HepG2 (cell line): ENCODE data around the gene EPN2. TPM values are rescaled to one million over a fixed set of nuclear protein-coding genes. Genes with fewer than 3 reads are reported as not detected.

Experiments used
- BCLAF1 ChIP-seq: fragments of 450-650 bp; IDR thresholded peaks from 2 replicates; pipeline ENCODE4 v1.6.1; 2017; ENCODE audit warnings: mild to moderate bottlenecking
- DBP ChIP-seq: sonication (generic); formaldehyde crosslinking; IDR thresholded peaks from 2 replicates; pipeline ENCODE4 v1.4.0; 2020; ENCODE audit warnings: missing genetic modification reagents; ENCODE audit errors: not compliant biosample characterization
- ELF3 ChIP-seq: IDR thresholded peaks from 2 replicates; pipeline ENCODE4 v1.6.1; 2016; ENCODE audit warnings: missing genetic modification reagents, missing compliant biosample characterization
- PAF1 ChIP-seq: IDR thresholded peaks from 2 replicates; pipeline ENCODE4 v1.6.1; 2016; ENCODE audit warnings: missing genetic modification reagents, missing compliant biosample characterization
- PBX2 ChIP-seq: IDR thresholded peaks from 2 replicates; pipeline ENCODE4 v1.6.1; 2016; ENCODE audit warnings: control low read depth
- SAFB2 ChIP-seq: sonication (generic); formaldehyde crosslinking; IDR thresholded peaks from 2 replicates; pipeline ENCODE4 v1.5.1; 2020; ENCODE audit warnings: missing genetic modification reagents, low read depth, mild to moderate bottlenecking, borderline replicate concordance
- TFDP1 ChIP-seq: IDR thresholded peaks from 2 replicates; pipeline ENCODE4 v1.6.1; 2016; ENCODE audit warnings: missing compliant biosample characterization, missing genetic modification reagents, borderline replicate concordance
- UBTF ChIP-seq: sonication (generic); formaldehyde crosslinking; IDR thresholded peaks from 2 replicates; pipeline ENCODE4 v1.4.0; 2020; ENCODE audit warnings: mild to moderate bottlenecking, missing genetic modification reagents
- ZBTB4 ChIP-seq: sonication (generic); formaldehyde crosslinking; IDR thresholded peaks from 2 replicates; pipeline ENCODE4 v1.4.0; 2020; ENCODE audit warnings: missing genetic modification reagents, mild to moderate bottlenecking, borderline replicate concordance
- ZNF251 ChIP-seq: sonication (generic); formaldehyde crosslinking; IDR thresholded peaks from 2 replicates; pipeline ENCODE4 v1.9.0; 2021; ENCODE audit warnings: mild to moderate bottlenecking, missing genetic modification reagents
- ZNF350 ChIP-seq: sonication (generic); formaldehyde crosslinking; IDR thresholded peaks from 2 replicates; pipeline ENCODE4 v1.4.0; 2020; ENCODE audit warnings: mild to moderate bottlenecking, low read depth, missing genetic modification reagents, borderline replicate concordance
- ZNF788 ChIP-seq: sonication (generic); formaldehyde crosslinking; IDR thresholded peaks from 2 replicates; pipeline ENCODE4 v1.5.0; 2020; ENCODE audit warnings: mild to moderate bottlenecking, missing genetic modification reagents, borderline replicate concordance
- ZSCAN20 ChIP-seq: sonication (generic); formaldehyde crosslinking; IDR thresholded peaks from 2 replicates; pipeline ENCODE4 v1.4.0; 2020; ENCODE audit warnings: missing genetic modification reagents, mild to moderate bottlenecking, borderline replicate concordance
- ZSCAN21 ChIP-seq: sonication (generic); formaldehyde crosslinking; IDR thresholded peaks from 2 replicates; pipeline ENCODE4 v1.8.0; 2022; ENCODE audit warnings: mild to moderate bottlenecking, missing genetic modification reagents, moderate library complexity, borderline replicate concordance
- polyA plus RNA-seq, 8 experiments: library from polyadenylated mRNA; depleted of rRNA in 3 of 8; stranded (reverse) in 7 of 8; unstranded in 1 of 8; fragments of >200 nt; fragmentation: Illumina TruSeq in 4 of 8; extraction: Trizol in 4 of 8; gene quantifications; 2 replicates each; pipeline versions ENCODE4 v1.2.1 to v1.2.3, GENCODE V29; 2011 to 2016; ENCODE audit warnings: low read depth in 4 of 8, missing spikeins in 1 of 8, mixed read lengths in 1 of 8; ENCODE audit not compliant: insufficient read depth in 1 of 8
- total RNA-seq, 5 experiments: library from RNA; depleted of rRNA; stranded (reverse); fragments of >200 nt; fragmentation: Illumina TruSeq; extraction: Trizol; gene quantifications; 2 replicates each; pipeline ENCODE4 v1.2.3, GENCODE V29; 2016; ENCODE audit warnings: low read depth in 1 of 5

EPN2 gene
- total and polyA plus RNA-seq, 2 of the 13 experiments (the other 11 are each of a cell fraction or from before 2014, with no cell fraction given) = 7.8 to 19.2 TPM

- no peak for TF ChIP-seq DBP (CRISPR knock-in tag)
- TF ChIP-seq PAF1 (CRISPR knock-in tag) = no peak
- TF ChIP-seq ZNF251 = no peak
- TF ChIP-seq TFDP1 (CRISPR knock-in tag) = peak; percentile 67; the same call in 1 of the 2 replicates
- TF ChIP-seq ZBTB4 = no peak
- TF ChIP-seq UBTF (CRISPR knock-in tag) = peak; percentile 45
- TF ChIP-seq SAFB2 (CRISPR knock-in tag) = no peak; the same call in 1 of the 2 replicates
- TF ChIP-seq ZSCAN21 (CRISPR knock-in tag) = no peak; the same call in 1 of the 2 replicates
- no peak for TF ChIP-seq PBX2 (CRISPR knock-in tag)
- TF ChIP-seq ZNF350 = no peak; the same call in 1 of the 2 replicates
- no peak for TF ChIP-seq ZSCAN20 (CRISPR knock-in tag)
- TF ChIP-seq BCLAF1 = no peak
- peak; percentile 46; the same call in 1 of the 2 replicates for TF ChIP-seq ELF3 (CRISPR knock-in tag)
- peak; percentile 46; the same call in 1 of the 2 replicates for TF ChIP-seq ZNF788 (CRISPR knock-in tag)
Measured at GRCh38 chr17:19317359-19318095, 80.4 kb downstream of the EPN2 start (continued).
